NCI-H2196 (cell line): ENCODE results near the gene SUSD1.

ENCODE experiments used
- DNase-seq: peaks from one replicate; lab custom pipeline; 2025; ENCODE audit not compliant: unreplicated experiment; lab: John Stamatoyannopoulos, UW

The SUSD1 gene

DNA sequence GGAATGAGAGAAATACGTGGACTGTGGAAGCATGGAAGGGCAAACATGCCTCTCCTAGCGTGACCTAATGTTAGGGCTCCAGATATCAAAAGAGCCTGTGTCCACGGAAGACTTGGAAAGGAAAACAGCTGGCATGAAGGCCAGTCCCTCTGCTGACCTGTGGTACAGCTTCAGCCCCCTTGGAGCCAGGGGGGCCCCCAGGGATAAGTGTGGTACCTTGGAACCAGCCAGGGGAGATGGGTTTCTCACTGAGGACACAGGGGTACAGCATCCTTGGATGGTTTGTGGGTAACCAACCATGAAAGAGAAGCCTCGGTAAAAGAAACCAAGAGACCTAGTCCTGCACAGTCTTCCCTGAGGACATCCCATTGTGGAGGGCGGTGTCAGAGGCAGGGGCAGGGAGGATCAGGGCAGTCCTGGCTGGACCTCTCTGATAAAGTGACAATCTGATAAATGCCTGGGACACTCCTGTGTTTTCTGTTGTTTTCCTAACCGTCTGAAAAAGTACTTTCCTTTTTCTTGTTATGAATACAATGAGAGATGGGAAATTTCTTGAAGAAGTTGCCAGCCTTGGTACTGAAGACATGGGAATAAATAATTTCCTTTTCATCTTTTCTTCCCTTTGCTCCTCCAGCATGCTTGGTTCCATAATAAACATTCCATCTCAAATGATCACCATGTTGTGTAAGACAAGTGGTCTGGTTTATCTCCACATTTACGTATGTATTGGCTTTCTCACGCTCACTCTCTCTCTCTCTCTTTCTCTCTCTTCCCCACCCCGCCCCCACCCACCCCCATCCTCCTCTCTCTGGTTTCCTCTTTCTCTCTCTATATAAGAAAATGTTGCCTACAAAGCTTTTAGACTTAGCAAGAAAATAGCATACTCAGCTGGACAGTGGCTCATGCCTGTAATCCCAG, 102.1 kb downstream of the SUSD1 start:
- no peak for DNase-seq

DNA sequence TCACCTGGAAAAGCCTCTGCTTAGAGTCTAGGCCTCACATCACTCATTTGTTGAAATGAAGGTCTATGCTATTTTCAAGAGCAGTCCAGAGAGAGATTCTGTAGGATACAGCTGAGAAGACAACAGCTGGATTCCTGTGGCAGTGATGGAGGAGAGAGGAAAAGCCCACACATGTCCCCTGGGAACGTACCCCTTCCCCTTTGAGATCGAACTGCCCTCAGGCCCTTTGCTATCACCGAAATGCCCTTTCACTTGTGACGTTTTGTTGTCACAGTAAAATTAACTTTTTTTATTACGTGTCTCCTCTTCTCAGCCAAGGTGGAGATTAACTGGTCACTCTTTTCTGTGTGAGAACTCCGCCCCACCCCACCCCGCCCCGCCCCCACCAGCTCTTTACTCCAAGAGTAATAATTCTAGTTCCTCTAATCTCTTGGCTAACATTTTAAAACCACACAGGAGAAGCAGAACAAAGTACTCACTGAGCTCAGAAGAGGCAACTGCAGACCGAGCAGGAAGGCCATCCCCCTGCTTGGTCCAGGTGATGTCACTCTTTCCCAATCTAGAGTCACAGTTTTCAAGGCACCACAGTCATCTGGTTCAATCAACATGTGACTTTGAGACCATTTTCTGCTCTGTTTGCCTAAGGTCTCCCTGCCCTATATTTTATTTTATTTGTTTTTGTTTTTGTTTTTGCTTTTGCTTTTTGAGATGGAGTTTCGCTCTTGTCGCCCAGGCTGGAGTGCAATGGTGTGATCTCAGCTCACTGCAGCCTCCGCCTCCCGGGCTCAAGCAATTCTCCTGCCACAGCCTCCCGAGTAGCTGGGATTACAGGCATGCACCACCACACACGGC, 105.6 kb downstream of the SUSD1 start:
- DNase-seq = no peak

DNA sequence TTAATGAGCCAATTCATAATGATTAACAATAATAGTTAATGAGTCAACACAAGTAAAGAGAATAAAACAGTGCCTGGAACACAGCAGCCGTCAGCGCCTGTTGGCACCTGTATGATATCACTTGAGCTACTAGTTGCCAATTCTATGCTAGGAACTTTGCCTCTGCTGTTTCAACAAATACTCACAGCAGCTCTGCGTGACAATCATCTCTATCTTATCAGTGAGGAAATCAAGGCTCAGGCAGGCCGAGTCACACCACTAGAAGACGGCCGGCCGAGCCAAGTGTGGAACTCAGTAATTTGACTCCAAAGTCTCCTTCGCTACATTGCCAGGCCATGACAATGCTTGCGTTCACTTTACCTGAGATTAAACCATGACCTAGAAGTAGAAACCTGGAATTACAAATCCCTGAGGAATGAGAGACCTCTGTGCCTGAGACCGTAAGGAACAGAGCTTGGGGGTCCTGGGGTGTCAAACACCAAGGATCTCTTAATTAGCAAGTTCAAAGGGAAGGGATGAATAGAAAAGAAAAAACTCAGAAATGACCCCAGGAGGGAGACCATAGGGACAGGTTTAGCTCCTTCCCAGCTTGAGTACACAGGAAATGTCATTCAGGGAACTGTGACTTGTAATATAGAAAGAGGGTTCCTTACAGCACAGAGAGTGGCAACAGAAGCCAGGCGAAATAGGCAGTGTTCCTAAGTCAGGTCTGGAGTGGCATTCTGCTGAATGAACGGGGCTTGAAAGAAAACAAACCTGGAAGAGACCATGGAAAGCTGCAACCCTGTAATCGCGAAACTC, 109.1 kb downstream of the SUSD1 start:
- DNase-seq = peak; percentile 58

DNA sequence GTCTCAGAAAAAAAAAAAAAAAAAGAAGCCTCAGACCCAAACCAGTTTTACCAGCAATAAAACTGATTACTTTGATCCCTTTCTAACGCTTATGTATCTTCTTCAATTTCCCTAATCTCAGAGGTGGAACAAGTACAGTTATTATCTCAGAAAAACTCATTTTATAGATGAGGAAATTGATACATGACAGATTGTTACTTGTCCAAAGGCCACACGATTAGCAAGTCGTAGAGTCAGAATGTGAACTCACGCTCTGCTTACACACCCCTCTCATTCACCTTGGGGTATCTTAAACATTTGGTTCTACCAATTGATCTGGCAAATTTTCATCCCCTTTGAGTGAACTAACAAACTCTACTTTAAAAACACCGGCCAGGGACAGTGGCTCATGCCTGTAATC, 110.2 kb downstream of the SUSD1 start:
- no peak for DNase-seq

DNA sequence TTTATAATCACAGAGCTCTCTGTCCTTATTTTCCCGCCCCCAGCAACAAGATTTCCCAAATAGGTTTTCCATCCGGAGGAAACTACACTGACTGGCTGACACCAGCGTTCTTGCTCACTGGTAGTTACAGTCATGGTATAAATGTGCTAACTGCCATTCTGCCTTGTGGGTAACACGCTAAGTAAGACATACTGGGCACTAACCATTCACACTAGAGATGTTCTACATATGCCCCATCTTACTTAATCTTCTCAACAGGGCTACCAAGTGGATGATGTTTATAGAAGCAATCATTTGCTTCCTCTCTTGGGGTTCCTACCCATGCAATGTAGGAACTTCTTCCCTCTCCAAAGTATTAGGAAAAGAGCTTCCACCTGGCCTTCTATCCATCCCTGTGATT, 111.5 kb downstream of the SUSD1 start:
- no peak for DNase-seq

DNA sequence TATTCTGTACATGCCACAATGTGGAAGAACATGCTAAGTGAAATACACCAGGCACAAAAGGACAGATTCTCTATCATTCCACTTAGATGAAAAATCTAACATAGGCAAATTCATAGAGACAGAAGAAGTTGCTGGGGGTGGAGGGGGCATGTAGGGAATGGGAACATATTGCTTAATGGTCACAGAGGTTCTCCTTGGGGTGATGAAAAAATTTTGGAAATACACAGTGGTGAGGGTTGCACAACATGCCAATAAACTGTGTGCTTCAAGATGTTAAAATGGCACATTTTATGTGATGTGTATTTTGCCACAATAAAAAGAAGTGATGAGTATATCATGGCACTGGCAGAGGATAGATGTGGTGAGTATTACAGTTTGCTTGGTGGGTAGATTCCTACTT, 111.9 kb downstream of the SUSD1 start:
- no peak for DNase-seq

DNA sequence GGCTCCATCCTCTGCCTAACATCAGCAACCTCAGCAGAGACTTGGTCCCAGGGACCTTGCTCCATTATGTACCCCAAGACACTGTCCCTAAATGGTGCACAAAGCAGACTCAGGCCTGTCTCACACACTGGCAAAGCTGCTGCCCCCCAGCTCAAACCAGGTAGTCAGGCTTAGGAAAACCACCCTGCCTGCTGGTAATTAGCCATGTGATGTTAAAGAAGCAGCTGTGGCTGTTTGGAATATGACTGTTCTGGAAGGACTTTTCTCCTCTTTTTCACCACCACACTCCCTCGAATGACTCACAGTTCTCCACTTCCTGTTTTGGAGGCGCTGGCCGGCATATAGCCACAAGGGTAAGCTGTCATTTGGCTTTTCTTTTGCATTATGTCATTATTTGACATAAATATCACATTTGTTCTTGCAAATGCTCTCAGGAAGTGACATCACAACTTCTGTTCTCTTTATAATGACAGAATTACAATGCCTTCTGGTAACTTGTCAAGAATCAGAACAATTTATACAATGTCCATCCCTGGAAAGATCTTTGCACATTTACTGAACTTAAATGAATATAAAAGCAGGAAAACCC, 113.9 kb downstream of the SUSD1 start:
- no peak for DNase-seq

DNA sequence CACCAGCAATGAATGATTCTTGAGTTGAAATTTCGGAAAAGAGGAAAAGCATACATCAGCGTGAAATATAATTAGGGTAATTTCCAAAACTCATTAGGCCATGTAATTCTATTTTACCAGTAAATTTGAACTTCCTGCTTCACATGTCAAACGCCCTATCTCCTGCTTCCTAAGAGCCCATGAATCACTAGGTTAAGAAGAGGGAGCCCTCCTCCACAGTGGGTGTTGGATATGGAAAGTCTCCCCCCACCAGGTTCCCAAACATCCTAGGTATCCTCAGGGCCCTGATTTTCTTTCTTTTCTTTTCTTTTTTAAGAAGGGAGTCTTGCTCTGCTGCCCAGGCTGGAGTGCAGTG, 115.2 kb downstream of the SUSD1 start:
- DNase-seq = no peak

DNA sequence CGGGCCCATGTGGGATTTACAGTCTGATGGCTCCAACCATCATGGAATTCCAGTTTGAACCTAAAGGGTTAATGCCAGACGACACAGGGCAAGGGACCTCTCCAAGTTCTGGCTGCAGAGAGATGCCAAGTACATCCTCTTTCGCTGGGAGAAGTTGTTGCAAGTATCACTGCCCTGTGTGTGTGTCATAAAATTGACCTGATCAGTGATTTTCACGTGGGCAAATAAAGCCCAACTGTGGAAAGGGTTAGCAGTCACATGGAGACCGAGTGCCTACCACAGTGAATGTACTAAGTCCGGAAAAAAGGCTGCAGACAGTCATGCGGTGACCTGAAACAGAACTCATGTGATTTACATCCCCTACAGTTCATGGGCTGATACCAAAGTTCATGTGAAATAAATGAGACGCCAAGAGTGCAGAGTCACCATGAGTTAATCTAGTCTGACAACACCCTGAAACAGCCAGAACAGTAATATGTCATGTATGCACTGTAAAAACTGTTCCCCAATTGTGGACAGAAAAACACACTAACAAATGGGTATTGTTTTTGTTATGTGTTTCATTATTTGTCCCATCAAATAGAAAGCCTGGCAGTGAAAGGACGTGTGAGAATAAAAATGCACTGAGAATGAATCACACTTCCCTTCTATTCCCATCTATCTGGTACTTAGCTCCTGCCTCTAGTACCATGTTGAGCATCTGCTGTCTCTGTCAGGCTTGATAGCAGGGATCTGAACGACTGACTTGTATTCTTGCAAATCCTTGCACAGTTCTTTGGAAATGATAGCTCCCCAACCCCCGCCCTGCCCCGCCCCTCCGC, 115.7 kb downstream of the SUSD1 start:
- DNase-seq = no peak

DNA sequence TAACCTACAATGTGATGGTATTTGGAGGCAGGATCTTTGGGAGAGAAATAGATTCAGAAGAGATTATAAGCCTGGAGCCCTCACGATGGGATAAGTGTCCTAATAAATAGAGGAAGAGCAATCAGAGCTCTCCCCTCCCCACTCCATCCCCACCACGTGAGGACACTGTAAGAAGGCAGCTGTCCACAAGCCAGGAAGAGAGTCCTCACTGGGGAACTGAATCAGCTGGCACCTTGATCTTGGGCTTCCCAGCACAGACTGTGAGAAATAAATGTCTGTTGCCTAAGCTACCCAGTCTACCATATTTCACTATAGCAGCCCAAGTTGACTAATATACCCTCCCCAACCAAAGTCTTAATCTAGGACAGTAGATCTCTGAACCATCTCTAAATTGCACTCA, 118.1 kb downstream of the SUSD1 start:
- DNase-seq = no peak

DNA sequence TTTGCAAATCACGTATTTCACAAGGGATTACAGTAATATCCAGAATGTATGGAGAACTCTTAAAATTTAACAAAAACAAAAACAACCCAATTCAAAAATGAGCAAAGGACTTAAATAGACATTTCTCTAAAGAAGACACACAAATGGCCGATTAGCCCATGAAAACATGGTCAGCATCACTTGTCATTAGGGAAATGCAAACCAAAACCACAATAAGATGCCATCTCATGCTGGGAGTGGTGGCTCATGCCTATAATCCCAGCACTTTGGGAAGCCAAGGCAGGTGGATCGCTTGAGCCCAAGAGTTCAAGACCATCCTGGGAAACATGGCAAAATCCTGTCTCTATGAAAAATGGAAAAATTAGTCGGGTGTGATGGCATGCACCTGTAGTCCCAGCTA, 120.2 kb downstream of the SUSD1 start:
- DNase-seq = no peak

DNA sequence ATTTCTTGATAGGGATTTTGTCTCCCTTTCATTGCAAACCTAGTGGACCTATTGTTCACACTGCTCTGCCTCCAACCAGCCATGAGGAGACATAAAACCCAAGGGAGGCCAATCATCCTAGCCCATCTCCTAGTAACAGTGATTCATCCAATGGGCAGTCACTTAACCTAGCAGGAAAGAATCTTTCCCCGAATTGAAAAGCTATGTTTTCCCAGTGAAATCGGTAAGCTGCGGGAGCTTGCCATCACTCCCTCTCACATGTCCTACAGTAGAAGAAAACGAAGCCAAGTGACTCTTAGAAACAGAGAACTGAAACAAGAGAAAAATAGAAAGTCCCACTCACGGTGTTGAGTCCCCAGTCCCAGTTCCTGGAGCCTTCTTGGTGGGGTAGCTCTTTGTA, 123.3 kb downstream of the SUSD1 start:
- no peak for DNase-seq

DNA sequence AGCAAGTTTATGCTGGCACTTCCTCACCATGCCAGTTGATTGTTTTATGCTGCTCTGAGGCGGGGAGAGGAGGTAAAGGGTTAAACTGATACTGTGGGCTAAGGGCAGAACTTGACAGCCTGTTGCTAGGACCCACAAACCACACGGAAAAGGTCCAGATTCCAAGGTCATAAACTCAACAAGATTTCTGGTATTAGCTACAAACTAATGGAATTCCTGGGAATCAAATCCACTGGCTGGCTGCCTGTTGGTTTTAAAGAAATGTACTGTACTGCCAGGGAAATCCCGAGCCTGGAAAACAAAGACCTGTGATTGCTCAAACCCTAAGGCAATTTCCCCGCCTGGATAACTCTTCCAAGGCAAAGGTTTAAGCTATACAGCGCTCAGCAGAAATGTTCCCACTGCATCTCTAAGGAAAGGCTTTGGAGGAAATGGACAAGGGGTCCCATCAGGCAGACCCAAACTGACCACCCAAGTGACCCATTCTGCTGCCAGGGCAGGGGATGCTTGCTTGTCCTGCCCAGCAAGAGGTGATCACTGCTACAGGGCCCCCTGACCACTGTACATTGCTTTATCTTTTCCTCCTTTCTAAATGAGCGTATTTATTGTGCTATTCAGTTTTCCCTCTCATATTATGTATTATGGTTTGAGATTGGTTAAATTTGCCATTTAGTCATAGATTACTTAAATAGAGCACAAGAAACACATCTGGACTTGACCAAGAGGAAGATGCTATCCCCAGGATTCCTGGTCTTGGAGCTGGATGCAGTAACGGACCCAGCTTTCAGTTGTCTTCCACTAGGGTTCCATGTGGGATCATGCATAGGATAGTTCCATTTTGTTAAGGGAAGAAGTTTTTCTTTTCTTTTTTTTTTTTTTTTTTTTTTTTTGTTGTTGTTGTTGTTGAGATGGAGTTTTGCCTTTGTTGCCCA, 124.3 kb downstream of the SUSD1 start:
- no peak for DNase-seq

DNA sequence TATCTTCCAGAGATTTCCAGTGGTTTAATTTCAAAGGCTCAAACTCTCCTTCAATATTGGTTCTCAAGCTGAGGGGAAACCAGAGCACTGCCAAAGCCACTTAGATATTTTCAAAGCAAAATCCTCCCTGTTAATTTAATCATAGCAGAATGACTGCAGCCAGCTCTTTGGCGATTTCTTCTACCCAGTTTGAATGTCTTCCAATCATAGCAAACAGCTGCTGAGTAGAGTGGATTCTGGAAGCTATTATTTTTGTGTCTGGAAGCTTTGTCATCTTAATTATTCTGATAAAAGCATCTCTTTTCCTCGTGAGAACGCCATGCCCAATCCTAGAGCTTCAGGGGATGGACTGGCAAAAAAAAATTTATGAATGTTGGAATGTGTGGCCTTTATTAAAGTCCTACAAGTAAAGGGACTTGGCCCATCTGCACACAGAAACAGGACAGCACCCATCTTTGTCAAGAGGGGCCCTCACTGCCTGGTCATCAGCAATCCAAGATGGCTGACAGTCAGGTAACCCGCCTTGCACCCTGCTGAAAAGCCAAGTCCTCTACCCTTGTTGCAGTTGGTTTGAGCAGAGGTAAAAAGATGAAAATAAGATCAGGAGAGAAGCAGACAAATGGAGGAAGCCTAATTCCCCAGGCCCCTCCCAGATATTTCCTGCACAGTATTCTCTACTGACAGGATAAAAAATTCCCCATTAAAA, 125.1 kb downstream of the SUSD1 start:
- DNase-seq = no peak

DNA sequence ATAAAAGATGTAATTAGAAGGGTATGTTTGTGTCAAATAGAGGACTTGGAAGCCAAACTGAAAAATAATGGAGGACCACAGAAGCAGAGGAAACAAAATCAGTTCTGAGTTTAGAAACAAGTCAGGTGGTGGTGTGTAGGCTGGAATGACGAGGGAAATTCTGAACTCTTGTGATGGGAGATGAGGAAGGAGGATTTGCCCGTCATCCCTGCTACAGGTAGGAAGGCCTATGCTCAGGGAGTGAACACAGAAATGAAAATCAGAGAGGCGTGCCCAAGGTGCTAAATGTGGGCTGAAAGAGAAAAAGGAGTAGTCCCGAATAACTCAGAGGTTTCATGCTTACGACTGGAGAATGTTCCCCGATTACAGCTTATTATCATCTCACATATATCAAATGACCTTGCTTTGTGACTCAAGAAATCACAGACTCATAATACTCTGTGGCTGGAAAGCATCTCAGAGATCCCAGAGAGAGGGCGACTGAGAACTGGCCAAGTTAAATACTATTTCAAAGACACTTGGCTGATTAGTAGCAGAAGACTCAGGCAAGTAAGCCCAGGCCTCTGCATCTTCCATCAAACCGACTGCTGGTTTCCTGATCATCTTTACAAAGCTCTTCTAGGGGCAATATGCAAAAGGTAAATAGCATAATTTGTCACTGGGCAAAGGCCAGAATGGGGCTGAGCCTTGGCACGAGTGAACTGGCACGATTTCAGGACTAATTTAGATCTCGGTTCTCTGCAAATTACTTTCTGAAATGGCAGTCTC, 126.0 kb downstream of the SUSD1 start:
- DNase-seq = no peak

DNA sequence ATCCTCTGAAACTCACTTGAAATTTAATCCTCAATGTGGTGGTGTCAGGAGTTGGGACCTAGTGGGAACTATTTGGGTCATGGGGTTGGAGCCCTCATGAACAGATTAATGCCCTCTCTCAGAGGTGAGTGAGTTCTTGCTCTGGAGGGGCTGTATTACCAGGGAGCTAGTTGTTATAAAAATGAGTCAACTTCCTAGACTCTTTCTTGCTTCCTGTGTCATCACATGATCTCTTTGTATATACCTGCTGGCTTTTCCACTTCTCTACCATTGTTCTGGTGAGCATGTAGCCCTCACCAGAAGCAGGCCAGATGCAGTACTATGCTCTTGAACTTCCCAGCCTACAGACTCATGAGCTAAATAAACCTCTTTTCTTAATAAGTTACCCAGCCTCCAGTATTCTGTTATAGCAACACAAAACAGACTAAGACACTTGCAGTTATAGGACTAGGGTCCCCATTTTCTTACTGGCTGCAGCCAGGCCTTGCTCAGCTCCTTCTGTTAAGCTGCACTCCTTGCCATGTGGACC, 127.5 kb downstream of the SUSD1 start:
- DNase-seq = no peak

DNA sequence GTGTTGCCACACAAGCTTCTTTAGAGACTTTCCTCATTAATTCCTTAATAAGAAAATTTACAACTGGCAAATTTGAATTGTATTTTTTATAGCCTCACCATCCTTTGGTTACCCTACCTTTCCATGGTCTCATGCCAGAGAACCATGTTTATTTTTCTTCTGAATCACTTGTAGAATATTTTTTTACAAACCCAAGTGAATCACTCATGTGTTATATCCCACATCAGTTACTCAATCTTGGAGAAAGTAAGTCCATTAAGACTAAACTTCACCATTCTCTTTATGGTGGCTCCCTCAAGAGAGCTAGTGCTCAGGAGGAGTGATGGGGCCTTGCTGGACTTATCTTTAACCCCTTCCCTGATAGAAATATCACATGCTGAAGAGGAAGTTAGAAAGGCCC, 128.9 kb downstream of the SUSD1 start:
- DNase-seq = no peak

DNA sequence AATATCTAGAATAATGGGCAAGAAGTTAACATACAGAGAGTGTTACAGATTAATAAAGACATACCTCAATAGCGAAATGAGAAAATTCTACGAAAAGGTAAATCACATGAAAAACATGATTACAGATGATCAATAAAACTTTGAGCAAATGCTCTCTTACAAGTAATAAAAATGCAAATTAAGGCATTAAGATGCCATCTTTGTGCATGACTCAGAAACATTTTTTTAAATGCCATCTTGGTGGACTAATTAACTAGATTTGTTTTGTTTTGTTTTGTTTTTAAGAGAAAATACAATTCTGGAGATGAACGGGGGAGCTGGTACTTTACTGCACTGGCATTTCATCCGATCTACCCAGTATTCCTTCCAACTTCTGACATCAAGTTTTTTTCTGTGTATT, 130.2 kb downstream of the SUSD1 start:
- no peak for DNase-seq
